ENCODE results near the gene SLC22A6. TPM values are rescaled to one million over a fixed set of nuclear protein-coding genes. Genes with fewer than 3 reads are reported as not detected.

The SLC22A6 gene
- polyA plus RNA-seq, 10 donors = 0.07 to 0.10 (median 0.10) TPM; not detected in 7

GRCh38 chr11:62931499-62932278 lies 53.1 kb downstream of the SLC22A6 start:
- no peak for DNase-seq

GRCh38 chr11:62930666-62931065 lies 54.1 kb downstream of the SLC22A6 start:
- DNase-seq = peak in 1 of 3 donors; percentile 41

GRCh38 chr11:62930157-62930556 lies 54.6 kb downstream of the SLC22A6 start:
- DNase-seq = peak; percentile 30 to 84 (median 74)

GRCh38 chr11:62928011-62928410 lies 56.8 kb downstream of the SLC22A6 start:
- no peak for DNase-seq

GRCh38 chr11:62926680-62927455 lies 57.9 kb downstream of the SLC22A6 start:
- no peak for DNase-seq

Other genes with a start within 250 kb of the SLC22A6 start
- 1 to 10 TPM; 3.2 to 5.1 (median 3.9) TPM for gene ZBTB3, start 230.8 kb downstream of the SLC22A6 start, polyA plus RNA-seq (ENCODE audit: insufficient read length in 10 of 10)
- gene POLR2G, start 223.4 kb downstream of the SLC22A6 start, polyA plus RNA-seq (ENCODE audit: insufficient read length in 10 of 10) = 100 to 1,000 TPM in 1 of 10 donors, 10 to 100 TPM in 9; 81.9 to 102 (median 89.2) TPM
- 10 to 100 TPM; 11.5 to 16.6 (median 14.2) TPM for gene TAF6L, start 213.6 kb downstream of the SLC22A6 start, polyA plus RNA-seq (ENCODE audit: insufficient read length in 10 of 10)
- 10 to 100 TPM; 24.7 to 29.1 (median 27.6) TPM for gene TMEM179B, start 197.6 kb downstream of the SLC22A6 start, polyA plus RNA-seq (ENCODE audit: insufficient read length in 10 of 10)
- gene TMEM223, start 193.0 kb downstream of the SLC22A6 start, polyA plus RNA-seq (ENCODE audit: insufficient read length in 10 of 10) = 10 to 100 TPM; 10.6 to 17.0 (median 15.2) TPM
- 10 to 100 TPM; 59.6 to 85.7 (median 65.7) TPM for gene NXF1, start 179.5 kb downstream of the SLC22A6 start, polyA plus RNA-seq (ENCODE audit: insufficient read length in 10 of 10)
- 10 to 100 TPM; 32.7 to 42.6 (median 35.0) TPM for gene STX5, start 152.9 kb downstream of the SLC22A6 start, polyA plus RNA-seq (ENCODE audit: insufficient read length in 10 of 10)
- not detected for gene TEX54, start 152.1 kb downstream of the SLC22A6 start, polyA plus RNA-seq (ENCODE audit: insufficient read length in 10 of 10)
- gene WDR74, start 145.4 kb downstream of the SLC22A6 start, polyA plus RNA-seq (ENCODE audit: insufficient read length in 10 of 10) = 10 to 100 TPM; 25.5 to 35.1 (median 31.0) TPM
- gene SLC3A2, start 104.1 kb downstream of the SLC22A6 start, polyA plus RNA-seq (ENCODE audit: insufficient read length in 10 of 10) = 10 to 100 TPM; 33.4 to 60.9 (median 42.8) TPM
- gene CHRM1, start 63.6 kb downstream of the SLC22A6 start, polyA plus RNA-seq (ENCODE audit: insufficient read length in 10 of 10) = under 1 TPM in 4 of 10 donors, not detected in 6; 0.05 to 0.49 (median 0.24) TPM
- gene SLC22A8, start 30.9 kb upstream of the SLC22A6 start, polyA plus RNA-seq (ENCODE audit: insufficient read length in 10 of 10) = under 1 TPM in 1 of 10 donors, not detected in 9; 0.18 TPM
- not detected for gene SLC22A24, start 159.3 kb upstream of the SLC22A6 start, polyA plus RNA-seq (ENCODE audit: insufficient read length in 10 of 10)